ENCODE measurements around the gene CLRN3. TPM values are rescaled to one million over a fixed set of nuclear protein-coding genes. Genes with fewer than 3 reads are reported as not detected.

The CLRN3 gene
- total RNA-seq, 8 experiments from 2014 or later: not detected

DNA sequence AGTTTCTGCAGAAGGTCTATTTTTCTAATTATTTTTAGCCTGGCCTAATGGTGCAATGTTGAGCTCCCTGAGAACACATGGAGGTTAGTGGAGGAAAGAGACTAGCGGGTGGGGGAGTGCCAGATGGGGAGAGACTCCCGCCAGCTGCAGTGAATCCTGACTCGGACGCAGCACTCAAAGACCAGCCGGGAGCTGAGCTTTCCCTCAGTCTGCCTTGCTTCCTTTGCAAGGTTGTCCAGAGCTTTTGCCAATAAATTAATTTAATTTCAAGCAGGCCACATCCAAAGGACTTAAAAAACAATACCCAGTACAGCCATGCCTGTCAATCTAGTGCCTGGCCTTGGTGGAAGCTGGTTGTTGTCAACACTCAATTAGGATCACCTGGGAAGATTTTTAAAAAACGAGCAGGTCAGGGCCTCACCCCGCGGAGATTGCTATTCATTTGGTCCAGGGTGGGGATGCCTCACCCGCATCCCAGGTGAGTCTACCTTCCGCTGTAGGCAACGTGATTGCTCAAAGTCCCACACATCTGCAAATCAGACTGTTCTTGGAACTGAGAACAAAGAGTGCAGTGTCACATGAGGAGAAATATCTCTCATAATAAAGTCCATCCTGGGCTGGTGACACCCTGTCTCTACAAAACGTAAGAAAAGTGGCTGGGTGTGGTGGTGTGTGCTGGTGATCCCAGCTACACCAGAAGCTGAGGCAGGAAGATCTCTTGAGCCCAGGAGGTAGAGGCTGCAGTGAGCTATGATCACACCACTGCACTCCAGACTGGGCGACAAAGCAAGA lies 4.0 kb downstream of the CLRN3 start:
- WGBS, 10 experiments: 40 to 100% (median 87%) methylated on average over 1 to 13 of the region's 13 CpGs; no CpG with 5 or more reads in 2 of the 10 experiments
- Histone ChIP-seq H3K4me3 (no peak overlapping the region), H3K27ac (no peak overlapping the region), H3K4me1 (replicated peaks in 1 of 2) (no peaks in the 10 kb centered on the region)
- ATAC-seq (replicated peaks in 6 of 8): no peak
- in situ Hi-C loops (cut with MboI; ENCODE audit: low pct_unique_long_range_greater_than_20kb in 2 of 9, low sequenced_read_pairs in 9 of 9, unreplicated experiment in 9 of 9): no loop called here

DNA sequence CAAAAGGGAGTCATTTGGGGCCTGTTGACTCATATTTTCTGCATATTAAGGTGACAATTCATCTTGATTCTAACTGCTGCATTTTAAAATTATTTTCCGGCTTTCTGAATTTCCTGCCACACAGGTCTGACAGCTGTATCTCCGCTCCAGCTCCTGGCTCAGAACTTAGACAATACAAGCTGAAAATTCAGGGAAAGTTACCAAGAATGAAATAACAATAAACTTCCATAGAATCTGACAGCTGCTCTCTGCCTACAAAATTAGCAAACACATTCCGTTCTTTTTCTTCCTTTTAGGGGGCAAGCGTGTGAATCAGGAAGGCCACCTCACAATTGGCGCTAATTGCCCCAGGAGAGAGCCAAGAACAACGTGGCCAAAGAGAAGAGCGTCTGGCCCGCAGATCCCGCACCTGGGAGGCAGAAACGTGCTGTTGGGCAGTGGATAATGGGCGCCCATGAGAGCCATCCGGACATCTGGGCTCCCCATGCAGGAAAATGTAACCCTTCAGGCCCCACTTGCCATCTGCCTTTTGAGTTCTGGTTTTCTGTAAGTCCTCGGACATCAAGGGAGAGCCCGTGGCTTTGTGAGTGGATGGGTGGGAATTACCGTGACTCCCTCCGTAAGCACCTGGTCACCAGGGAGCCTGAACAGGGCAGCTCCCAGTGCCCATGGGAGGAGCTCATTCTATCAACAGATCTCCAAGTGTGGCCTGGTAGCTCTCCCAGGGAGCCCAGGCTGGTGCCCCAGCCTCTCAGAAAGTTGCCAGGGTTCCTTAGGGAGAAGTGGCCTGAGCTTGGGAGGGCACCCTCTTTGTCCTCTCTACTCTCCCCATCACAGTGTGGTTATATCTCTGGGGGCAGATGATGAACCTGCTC lies 5.0 kb downstream of the CLRN3 start:
- 20 to 92% (median 83%) methylated on average over 1 to 8 of the region's 16 CpGs; no CpG with 5 or more reads in 1 of the 10 experiments for WGBS, 10 experiments
- Histone ChIP-seq H3K4me1 (replicated peaks in 1 of 2) (no peaks in the 10 kb centered on the region), H3K27ac (no peak overlapping the region), H3K4me3 (no peak overlapping the region)
- in situ Hi-C loops (cut with MboI; ENCODE audit: low pct_unique_long_range_greater_than_20kb in 2 of 9, low sequenced_read_pairs in 9 of 9, unreplicated experiment in 9 of 9): no loop called here
- no peak for ATAC-seq (replicated peaks in 6 of 8)

DNA sequence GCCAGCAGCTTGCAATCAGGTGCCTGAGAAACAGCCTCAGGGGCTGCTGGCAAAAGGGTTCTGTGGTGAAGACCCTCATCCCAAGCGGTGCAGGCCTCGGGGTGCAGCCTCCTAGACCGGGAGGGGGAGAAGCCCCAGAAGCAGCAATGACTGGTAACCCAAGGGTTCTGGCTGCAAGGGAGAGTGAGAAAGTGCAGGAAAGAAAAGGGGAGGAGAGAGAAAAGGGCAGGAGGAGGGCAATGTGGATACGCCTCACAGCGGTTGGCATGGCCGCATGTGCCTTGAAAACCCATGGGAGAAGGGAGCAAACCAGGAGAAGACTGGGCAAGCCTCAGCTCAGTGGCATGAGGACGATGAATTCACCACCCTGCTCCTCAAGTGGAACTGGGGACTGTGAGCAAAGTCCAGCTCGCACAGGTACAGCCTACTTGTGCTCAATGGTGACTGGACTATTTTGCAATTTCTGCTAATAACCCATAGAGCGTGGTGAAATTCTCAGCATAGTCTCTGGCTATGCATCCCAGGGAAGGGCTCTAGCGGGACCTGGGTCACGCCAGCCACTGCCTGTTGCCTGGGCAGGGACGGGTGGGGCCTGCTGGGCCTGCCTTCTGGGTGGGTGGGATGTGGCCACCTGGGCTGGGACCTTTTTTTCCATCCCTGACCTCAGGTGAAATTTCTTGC lies 6.2 kb downstream of the CLRN3 start:
- ATAC-seq (replicated peaks in 6 of 8): no peak
- in situ Hi-C loops (cut with MboI; ENCODE audit: low pct_unique_long_range_greater_than_20kb in 2 of 9, low sequenced_read_pairs in 9 of 9, unreplicated experiment in 9 of 9): no loop called here
- Histone ChIP-seq H3K4me3 (no peak overlapping the region), H3K27ac (no peak overlapping the region), H3K4me1 (replicated peaks in 1 of 2) (no peaks in the 10 kb centered on the region)
- 67 to 100% (median 90%) methylated on average over 1 to 6 of the region's 12 CpGs; no CpG with 5 or more reads in 5 of the 10 experiments for WGBS, 10 experiments

DNA sequence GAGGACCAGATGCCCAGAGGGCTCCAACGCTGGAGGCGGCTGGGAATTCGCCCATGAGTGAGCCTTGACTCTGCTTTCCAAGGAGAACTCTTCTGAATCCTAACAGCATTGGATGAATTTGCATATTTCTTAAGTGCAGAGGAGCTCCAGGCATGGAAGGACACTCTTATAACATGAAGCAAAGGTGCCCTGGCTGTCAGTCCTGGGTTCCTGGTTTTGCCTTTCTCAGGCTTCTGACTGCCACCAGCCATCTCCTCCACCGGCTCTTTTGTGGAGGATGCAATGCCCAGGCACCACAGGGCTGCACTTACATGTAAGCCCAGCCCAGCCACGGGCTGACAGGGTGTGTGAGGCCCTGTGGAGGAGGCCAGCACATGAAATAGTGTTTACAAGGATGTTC lies 8.2 kb downstream of the CLRN3 start:
- 20 to 88% (median 58%) methylated on average over 1 to 3 of the region's 5 CpGs; no CpG with 5 or more reads in 4 of the 10 experiments for WGBS, 10 experiments
- H3K4me3 ChIP-seq: no peak overlapping the region
- in situ Hi-C loops (cut with MboI; ENCODE audit: low pct_unique_long_range_greater_than_20kb in 2 of 9, low sequenced_read_pairs in 9 of 9, unreplicated experiment in 9 of 9): no loop called here
- no peaks in the 10 kb centered on the region for H3K4me1 ChIP-seq (replicated peaks in 1 of 2)
- H3K27ac ChIP-seq: no peak overlapping the region
- ATAC-seq (replicated peaks in 6 of 8): no peak

DNA sequence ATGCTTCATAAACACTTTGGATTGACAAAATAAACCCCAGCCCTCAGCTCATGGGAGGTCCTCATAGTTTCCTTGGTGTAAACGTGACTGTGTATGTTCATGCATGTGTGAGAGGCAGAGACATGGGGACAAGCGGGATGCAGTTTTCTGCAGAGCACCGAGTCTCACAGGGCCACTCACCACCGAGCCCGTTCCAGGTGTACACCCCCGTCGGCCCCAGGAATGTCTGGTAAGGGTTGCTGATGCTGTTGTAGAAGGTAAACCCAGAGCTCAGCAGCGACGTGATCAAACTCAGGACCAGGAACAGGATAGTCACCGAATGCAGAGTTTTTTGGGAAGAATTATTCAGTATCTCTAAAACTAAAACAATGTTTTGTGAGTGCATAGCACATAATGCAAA lies 9.2 kb downstream of the CLRN3 start:
- Histone ChIP-seq H3K4me3 (no peak overlapping the region), H3K27ac (no peak overlapping the region), H3K4me1 (replicated peaks in 1 of 2) (no peaks in the 10 kb centered on the region)
- 36 to 100% (median 80%) methylated on average over 1 to 8 of the region's 10 CpGs; no CpG with 5 or more reads in 1 of the 10 experiments for WGBS, 10 experiments
- no peak for ATAC-seq (replicated peaks in 6 of 8)
- in situ Hi-C loops (cut with MboI; ENCODE audit: low pct_unique_long_range_greater_than_20kb in 2 of 9, low sequenced_read_pairs in 9 of 9, unreplicated experiment in 9 of 9): no loop called here

DNA sequence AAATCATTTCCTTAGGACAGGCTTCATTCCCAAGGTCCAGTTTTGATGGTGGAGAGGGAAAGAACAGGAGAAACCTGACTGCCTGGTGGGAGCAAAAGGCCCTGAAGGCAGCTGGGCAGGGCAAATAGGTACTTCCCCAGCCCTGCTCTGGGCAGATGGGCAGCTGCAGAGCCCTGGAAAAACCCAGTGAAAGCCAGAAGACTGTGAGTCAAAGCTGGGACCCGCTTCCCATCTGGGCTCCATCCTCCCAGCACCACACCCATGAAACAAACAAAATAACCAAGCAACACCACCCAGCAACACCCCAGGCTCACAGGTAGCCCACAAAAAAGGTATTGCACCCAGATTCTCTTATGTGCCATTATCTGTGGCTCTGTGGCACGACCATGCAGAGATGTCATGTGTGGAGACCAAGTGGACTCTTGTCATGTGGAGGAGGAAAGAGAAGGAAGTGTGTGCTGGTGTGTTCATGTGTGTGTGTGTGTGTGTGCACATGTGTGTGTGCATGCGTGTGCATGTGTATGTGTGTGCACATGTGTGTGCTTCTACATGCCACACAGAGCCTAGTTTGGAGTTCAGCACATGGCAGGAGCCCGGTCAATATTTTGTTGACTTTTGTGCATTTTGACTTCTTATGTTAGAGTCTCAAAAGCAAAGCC lies 9.8 kb downstream of the CLRN3 start:
- no peak overlapping the region for H3K27ac ChIP-seq
- ATAC-seq (replicated peaks in 6 of 8): peak in 2 of 8 experiments; percentile 37 to 72
- in situ Hi-C loops (cut with MboI; ENCODE audit: low pct_unique_long_range_greater_than_20kb in 2 of 9, low sequenced_read_pairs in 9 of 9, unreplicated experiment in 9 of 9): no loop called here

DNA sequence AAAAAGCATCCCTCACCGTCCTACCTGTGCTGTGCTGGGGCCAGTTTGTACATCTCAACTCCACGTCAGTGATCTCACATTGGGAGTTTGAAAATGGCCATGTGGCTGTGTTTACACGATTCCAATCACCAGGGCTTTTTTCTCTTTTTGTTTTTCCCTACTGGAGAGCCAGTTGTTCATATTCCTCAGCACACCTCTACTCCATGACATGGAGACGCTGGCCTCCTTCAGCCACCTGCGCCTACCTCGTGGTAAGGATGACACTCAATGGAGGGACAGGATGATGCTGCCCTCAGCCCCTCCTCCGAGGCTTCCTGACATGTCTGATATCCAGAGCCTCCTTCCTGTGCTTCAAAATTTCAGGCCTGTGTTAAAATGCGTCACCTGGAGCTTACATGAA lies 10.3 kb downstream of the CLRN3 start:
- H3K27ac ChIP-seq: no peak overlapping the region
- in situ Hi-C loops (cut with MboI; ENCODE audit: low pct_unique_long_range_greater_than_20kb in 2 of 9, low sequenced_read_pairs in 9 of 9, unreplicated experiment in 9 of 9): no loop called here
- 8 to 100% (median 52%) methylated on average over 1 to 7 of the region's 8 CpGs; no CpG with 5 or more reads in 3 of the 10 experiments for WGBS, 10 experiments
- no peak for ATAC-seq (replicated peaks in 6 of 8)
- no peaks in the 10 kb centered on the region for H3K4me1 ChIP-seq (replicated peaks in 1 of 2)
- H3K4me3 ChIP-seq: no peak overlapping the region

More for the DNA sequence above, 9.8 kb downstream of the CLRN3 start:
- WGBS, 10 experiments: 0 to 100% (median 67%) methylated on average over 1 to 2 of the region's 4 CpGs; no CpG with 5 or more reads in 3 of the 10 experiments
- Histone ChIP-seq H3K4me1 (replicated peaks in 1 of 2) (no peaks in the 10 kb centered on the region), H3K4me3 (no peak overlapping the region)

DNA sequence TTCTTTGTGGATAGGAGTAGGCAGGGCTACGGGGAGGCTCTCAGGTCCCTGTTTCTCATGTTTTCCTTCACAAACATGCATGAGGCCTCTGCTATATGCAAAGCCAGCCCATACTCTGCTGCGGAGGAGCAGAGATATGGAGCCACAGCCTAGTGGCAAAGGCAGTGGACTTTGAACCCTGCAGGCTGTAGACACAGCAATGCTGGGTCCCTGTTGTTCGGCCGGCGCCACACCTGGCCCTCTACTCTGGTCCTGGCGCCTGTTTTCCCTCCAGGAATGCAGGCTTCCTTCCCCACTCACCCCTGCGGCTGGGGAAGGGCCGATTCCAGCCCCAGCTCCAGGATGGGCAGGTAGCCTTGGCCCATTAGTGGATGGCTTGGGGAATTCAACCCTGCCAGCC lies 11.5 kb downstream of the CLRN3 start:
- WGBS, 10 experiments: 20 to 100% (median 84%) methylated on average over 2 to 7 of the region's 8 CpGs; no CpG with 5 or more reads in 6 of the 10 experiments
- in situ Hi-C loops (cut with MboI; ENCODE audit: low pct_unique_long_range_greater_than_20kb in 2 of 9, low sequenced_read_pairs in 9 of 9, unreplicated experiment in 9 of 9): no loop called here
- H3K4me3 ChIP-seq: no peak overlapping the region
- no peaks in the 10 kb centered on the region for H3K4me1 ChIP-seq (replicated peaks in 1 of 2)
- no peak for ATAC-seq (replicated peaks in 6 of 8)
- no peak overlapping the region for H3K27ac ChIP-seq

DNA sequence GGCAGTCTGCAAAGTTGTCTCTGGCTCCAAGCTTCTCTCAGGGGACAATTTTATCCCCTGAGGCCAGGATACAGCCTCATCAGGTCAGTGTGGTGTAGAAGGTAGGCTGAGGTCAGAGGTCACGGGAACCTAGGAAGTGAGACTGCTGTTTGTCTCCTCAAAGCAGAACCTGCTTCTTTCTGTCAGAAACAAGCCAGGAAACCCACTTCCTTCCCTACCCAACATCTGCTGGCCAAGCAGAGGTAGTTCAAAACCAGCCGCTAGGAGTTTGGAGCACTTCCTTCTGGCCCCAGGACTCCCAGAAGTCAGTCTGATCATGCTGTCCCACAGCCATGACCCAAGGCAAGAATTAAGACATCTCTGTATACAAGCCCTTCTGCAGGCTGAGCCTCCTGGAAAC lies 12.2 kb downstream of the CLRN3 start:
- WGBS, 10 experiments: 0% methylated on average over 1 of the region's 2 CpGs; no CpG with 5 or more reads in 9 of the 10 experiments
- no peak for ATAC-seq (replicated peaks in 6 of 8)
- no peaks in the 10 kb centered on the region for H3K4me1 ChIP-seq (replicated peaks in 1 of 2)
- no peak overlapping the region for H3K4me3 ChIP-seq
- H3K27ac ChIP-seq: no peak overlapping the region
- in situ Hi-C loops (cut with MboI; ENCODE audit: low pct_unique_long_range_greater_than_20kb in 2 of 9, low sequenced_read_pairs in 9 of 9, unreplicated experiment in 9 of 9): no loop called here

DNA sequence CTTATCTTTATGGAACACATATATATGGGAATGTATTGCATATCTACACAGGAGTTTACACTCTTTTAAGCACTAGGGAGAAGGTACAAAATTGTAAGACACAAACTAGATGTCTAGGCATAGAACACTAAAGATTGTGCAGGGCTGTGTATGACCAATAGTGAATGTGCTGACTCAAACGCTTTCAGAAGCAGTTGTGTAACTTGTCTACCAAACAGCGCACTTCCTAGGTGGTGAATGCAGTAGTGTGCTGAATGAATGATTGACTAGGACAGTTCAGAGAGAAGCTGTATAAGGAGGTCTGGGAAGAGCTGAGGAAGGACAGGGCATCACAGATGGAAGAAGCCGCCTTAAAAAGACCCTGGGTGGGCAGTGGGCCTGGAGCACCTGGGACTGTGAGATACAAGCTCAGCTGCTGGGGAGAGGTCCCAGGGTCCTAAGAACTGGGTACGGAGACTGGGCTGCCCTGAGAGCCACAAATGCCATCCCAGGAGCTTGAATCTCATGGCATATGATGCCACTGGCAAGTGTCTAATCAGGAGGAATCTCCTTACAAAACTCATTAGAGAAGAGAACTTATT lies 14.2 kb downstream of the CLRN3 start:
- no peak overlapping the region for H3K27ac ChIP-seq
- no peaks in the 10 kb centered on the region for H3K4me1 ChIP-seq (replicated peaks in 1 of 2)
- in situ Hi-C loops (cut with MboI; ENCODE audit: low pct_unique_long_range_greater_than_20kb in 2 of 9, low sequenced_read_pairs in 9 of 9, unreplicated experiment in 9 of 9): no loop called here
- no peak for ATAC-seq (replicated peaks in 6 of 8)
- no peak overlapping the region for H3K4me3 ChIP-seq
- WGBS, 10 experiments: 7 to 100% (median 89%) methylated on average over 1 to 3 of the region's 4 CpGs

DNA sequence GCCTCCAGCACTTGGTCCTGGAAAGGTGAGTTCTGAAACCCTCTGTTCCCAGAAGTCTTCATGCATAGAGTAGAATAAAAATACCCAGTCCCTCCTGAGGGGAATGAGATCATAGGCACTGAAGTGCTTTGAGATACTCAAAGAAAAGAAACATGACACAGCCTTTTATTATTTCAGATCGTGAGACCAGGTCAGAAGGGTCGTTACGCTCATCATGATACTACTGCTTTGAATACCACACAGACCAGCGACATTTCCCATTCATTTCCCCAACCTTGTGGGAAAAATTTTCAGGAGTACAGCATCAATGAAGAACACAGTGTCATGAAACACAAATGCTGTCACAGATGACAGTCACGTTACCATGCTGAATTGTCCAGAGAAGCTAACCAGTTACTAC lies 15.0 kb downstream of the CLRN3 start:
- Histone ChIP-seq H3K4me1 (replicated peaks in 1 of 2) (no peaks in the 10 kb centered on the region), H3K4me3 (no peak overlapping the region), H3K27ac (no peak overlapping the region)
- WGBS, 10 experiments: 21 to 85% (median 66%) methylated on average over 2 to 5 of the region's 5 CpGs; no CpG with 5 or more reads in 2 of the 10 experiments
- peak in 2 of 8 experiments; percentile 45 to 57 for ATAC-seq (replicated peaks in 6 of 8)
- in situ Hi-C loops (cut with MboI; ENCODE audit: low pct_unique_long_range_greater_than_20kb in 2 of 9, low sequenced_read_pairs in 9 of 9, unreplicated experiment in 9 of 9): no loop called here

DNA sequence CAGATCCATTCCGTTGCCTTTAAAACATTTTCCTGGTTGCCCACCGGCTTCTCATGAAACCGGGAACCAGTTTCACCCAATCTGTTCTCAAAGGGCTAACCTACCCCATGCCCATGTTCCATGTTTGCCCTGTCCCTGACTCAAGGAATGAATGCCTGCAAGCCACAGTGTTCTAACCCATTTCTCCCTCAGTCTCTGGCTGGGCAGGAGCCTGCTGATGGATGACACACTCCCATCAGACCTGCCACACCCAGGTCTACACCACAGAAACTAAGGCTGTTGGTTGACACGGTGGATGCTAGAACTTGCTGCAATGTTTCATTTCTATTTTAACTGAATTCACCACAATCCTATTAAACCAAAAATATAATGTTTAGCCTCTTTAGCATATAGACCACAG lies 15.6 kb downstream of the CLRN3 start:
- in situ Hi-C loops (cut with MboI; ENCODE audit: low pct_unique_long_range_greater_than_20kb in 2 of 9, low sequenced_read_pairs in 9 of 9, unreplicated experiment in 9 of 9): no loop called here
- ATAC-seq (replicated peaks in 6 of 8): peak in 2 of 8 experiments; percentile 21 to 49
- no peak overlapping the region for H3K4me3 ChIP-seq
- H3K4me1 ChIP-seq (replicated peaks in 1 of 2): no peaks in the 10 kb centered on the region
- WGBS, 10 experiments: 43 to 100% (median 93%) methylated on average over 1 to 4 of the region's 4 CpGs
- H3K27ac ChIP-seq: no peak overlapping the region

Measured in motor neuron (in vitro differentiated cells).